SK-N-SH (cell line): ENCODE data around the gene TCF15.

Experiments used
- CTCF ChIP-seq: fragments of 200-600 bp; sonication (generic); IDR thresholded peaks from 2 replicates; pipeline ENCODE4 v1.6.1; 2017; ENCODE audit warnings: antibody characterized with exemption, mild to moderate bottlenecking, moderate library complexity
- EZH2phosphoT487 ChIP-seq: fragments of 200-600 bp; sonication (generic); IDR thresholded peaks from 2 replicates; pipeline ENCODE4 v1.6.1; 2017; ENCODE audit warnings: low read depth, mixed run types, mild to moderate bottlenecking, antibody characterized with exemption, moderate library complexity, borderline replicate concordance
- FOXM1 ChIP-seq: IDR thresholded peaks from 2 replicates; pipeline ENCODE4 v1.4.0; 2012; ENCODE audit warnings: low read depth, mild to moderate bottlenecking
- POLR2AphosphoS5 ChIP-seq: IDR thresholded peaks from 2 replicates; pipeline ENCODE4 v1.6.1; 2012; ENCODE audit warnings: low read depth, low read length
- RCOR1 ChIP-seq: fragments of 150-350 bp; IDR thresholded peaks from 2 replicates; pipeline ENCODE4 v1.6.1; 2017; ENCODE audit warnings: antibody characterized with exemption, low read length
- REST ChIP-seq: IDR thresholded peaks from 2 replicates; pipeline ENCODE4 v1.6.1; 2012; ENCODE audit warnings: mild to moderate bottlenecking, low read depth, low read length, moderate library complexity
- SMC3 ChIP-seq: IDR thresholded peaks from 2 replicates; pipeline ENCODE4 v1.6.1; 2012; ENCODE audit warnings: low read depth, low read length, improper control_type of control experiment
- USF1 ChIP-seq: IDR thresholded peaks from 2 replicates; pipeline ENCODE4 v1.4.0; 2012; ENCODE audit warnings: low read depth, borderline replicate concordance
- USF2 ChIP-seq: fragments of 150-350 bp; IDR thresholded peaks from 2 replicates; pipeline ENCODE4 v1.6.1; 2017; ENCODE audit warnings: antibody characterized with exemption, low read length, low read depth, borderline replicate concordance
- YY1 ChIP-seq: IDR thresholded peaks from 2 replicates; pipeline ENCODE4 v1.4.0; 2012; ENCODE audit warnings: low read depth, mild to moderate bottlenecking

- TF ChIP-seq USF2 (no peak), SMC3 (no peak), REST (no peak), CTCF (no peak), USF1 (no peak), EZH2phosphoT487 (no peak), RCOR1 (no peak), FOXM1 (no peak), POLR2AphosphoS5 (no peak), YY1 (no peak)
Measured at GRCh38 chr20:603116-603640, 6.9 kb downstream of the TCF15 start.
